ENCODE measurements around the gene HIVEP2. TPM values are rescaled to one million over a fixed set of nuclear protein-coding genes. Genes with fewer than 3 reads are reported as not detected.
"Not testable (repeated sequence)": the region's sequence is repeated elsewhere in the genome, so short reads cannot be mapped to it uniquely, and the experiment has no call there.

Gene HIVEP2
- total RNA-seq, 1 donor from 2014 or later = 3.5 TPM

- DNase-seq (ENCODE audit: low read depth, low spot score) = no peak
- no peak overlapping the region for H3K4me3 Mint-ChIP-seq
- H3K27ac Mint-ChIP-seq (ENCODE audit: unreplicated experiment) = no peak overlapping the region
Observed at GRCh38 chr6:142975365-142975764, 30.4 kb upstream of the HIVEP2 start.

GRCh38 chr6:142970941-142971340 lies 26.0 kb upstream of the HIVEP2 start:
- H3K36me3 Mint-ChIP-seq (ENCODE audit: low read depth); H3K27ac Mint-ChIP-seq (ENCODE audit: unreplicated experiment); H3K9me3 Mint-ChIP-seq; H3K27me3 Mint-ChIP-seq (ENCODE audit: low read depth); H3K4me1 Mint-ChIP-seq; DNase-seq (ENCODE audit: low read depth, low spot score); H3K4me3 Mint-ChIP-seq: not testable (repeated sequence)

More at GRCh38 chr6:142975365-142975764, 30.4 kb upstream of the HIVEP2 start:
- H3K4me1 Mint-ChIP-seq = no peaks in the 10 kb centered on the region
- H3K9me3 Mint-ChIP-seq = peaks cover 9% of the 10 kb centered on the region
- peaks cover 7% of the 10 kb centered on the region for H3K27me3 Mint-ChIP-seq (ENCODE audit: low read depth)
- peaks cover 4% of the 10 kb centered on the region for H3K36me3 Mint-ChIP-seq (ENCODE audit: low read depth)
- TF ChIP-seq CTCF (conservative IDR thresholded peaks at IDR 0.05) = no peak

- Mint-ChIP-seq H3K9me3 (no peaks in the 10 kb centered on the region), H3K27me3 (ENCODE audit: low read depth) (no peaks in the 10 kb centered on the region), H3K4me3 (no peak overlapping the region), H3K36me3 (ENCODE audit: low read depth) (no peaks in the 10 kb centered on the region), H3K27ac (ENCODE audit: unreplicated experiment) (no peak overlapping the region), H3K4me1 (no peaks in the 10 kb centered on the region)
- no peak for DNase-seq (ENCODE audit: low read depth, low spot score)
- TF ChIP-seq CTCF (conservative IDR thresholded peaks at IDR 0.05) = no peak
Observed at GRCh38 chr6:142968601-142969000, 23.6 kb upstream of the HIVEP2 start.

- Mint-ChIP-seq H3K27ac (ENCODE audit: unreplicated experiment) (no peak overlapping the region), H3K4me1 (no peaks in the 10 kb centered on the region), H3K9me3 (no peaks in the 10 kb centered on the region), H3K36me3 (ENCODE audit: low read depth) (no peaks in the 10 kb centered on the region), H3K27me3 (ENCODE audit: low read depth) (no peaks in the 10 kb centered on the region), H3K4me3 (no peak overlapping the region)
- no peak for TF ChIP-seq CTCF (conservative IDR thresholded peaks at IDR 0.05)
- no peak for DNase-seq (ENCODE audit: low read depth, low spot score)
Observed at GRCh38 chr6:142966294-142966693, 21.3 kb upstream of the HIVEP2 start.

GRCh38 chr6:142965164-142965563 lies 20.2 kb upstream of the HIVEP2 start:
- H3K9me3 Mint-ChIP-seq = peaks cover 3% of the 10 kb centered on the region
- H3K4me3 Mint-ChIP-seq = no peak overlapping the region
- no peaks in the 10 kb centered on the region for H3K4me1 Mint-ChIP-seq
- no peaks in the 10 kb centered on the region for H3K36me3 Mint-ChIP-seq (ENCODE audit: low read depth)
- no peaks in the 10 kb centered on the region for H3K27me3 Mint-ChIP-seq (ENCODE audit: low read depth)
- no peak for DNase-seq (ENCODE audit: low read depth, low spot score)
- no peak overlapping the region for H3K27ac Mint-ChIP-seq (ENCODE audit: unreplicated experiment)
- TF ChIP-seq CTCF (conservative IDR thresholded peaks at IDR 0.05) = no peak

GRCh38 chr6:142960098-142960497 lies 15.1 kb upstream of the HIVEP2 start:
- Mint-ChIP-seq H3K4me3 (no peak overlapping the region), H3K27ac (ENCODE audit: unreplicated experiment) (no peak overlapping the region), H3K9me3 (peaks cover 3% of the 10 kb centered on the region), H3K27me3 (ENCODE audit: low read depth) (no peaks in the 10 kb centered on the region), H3K36me3 (ENCODE audit: low read depth) (no peaks in the 10 kb centered on the region), H3K4me1 (no peaks in the 10 kb centered on the region)
- DNase-seq (ENCODE audit: low read depth, low spot score) = no peak
- no peak for TF ChIP-seq CTCF (conservative IDR thresholded peaks at IDR 0.05)
